ENCODE measurements around the gene TMEM139.

Gene TMEM139

DNA sequence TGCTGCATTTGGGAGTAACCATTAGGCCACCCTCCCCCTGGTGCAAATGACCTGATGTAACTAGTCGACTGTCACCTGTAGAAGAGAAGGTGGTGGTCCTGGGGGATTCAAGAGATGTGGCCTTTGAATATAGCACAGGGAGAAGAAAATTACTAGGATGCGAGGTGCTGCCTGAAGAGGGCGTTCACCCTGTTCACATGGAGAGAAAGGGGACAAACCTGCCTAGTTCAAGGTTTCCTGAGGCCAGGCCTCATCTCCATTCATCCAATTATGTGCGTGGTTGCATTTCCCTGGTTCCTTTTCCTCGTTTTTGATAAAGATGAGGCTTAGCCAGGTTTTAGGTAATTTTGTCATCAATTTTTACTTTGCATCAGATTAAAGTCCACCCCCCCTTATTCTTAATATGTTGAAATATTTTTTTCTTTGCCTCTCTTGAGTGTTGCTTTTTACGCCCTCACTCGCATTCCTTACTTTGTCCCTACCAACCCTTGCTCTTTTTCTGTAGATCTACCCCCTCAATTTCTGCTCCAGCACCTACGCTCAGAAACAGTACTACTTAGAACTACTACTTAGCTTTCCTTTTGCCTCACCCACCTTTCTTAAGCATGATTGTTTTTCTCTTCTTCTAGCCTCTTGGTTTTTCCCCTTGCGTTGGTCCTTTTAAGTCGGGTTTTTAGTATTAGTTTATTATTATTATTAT, 44.9 kb downstream of the TMEM139 start:
- DNase-seq: no peak

DNA sequence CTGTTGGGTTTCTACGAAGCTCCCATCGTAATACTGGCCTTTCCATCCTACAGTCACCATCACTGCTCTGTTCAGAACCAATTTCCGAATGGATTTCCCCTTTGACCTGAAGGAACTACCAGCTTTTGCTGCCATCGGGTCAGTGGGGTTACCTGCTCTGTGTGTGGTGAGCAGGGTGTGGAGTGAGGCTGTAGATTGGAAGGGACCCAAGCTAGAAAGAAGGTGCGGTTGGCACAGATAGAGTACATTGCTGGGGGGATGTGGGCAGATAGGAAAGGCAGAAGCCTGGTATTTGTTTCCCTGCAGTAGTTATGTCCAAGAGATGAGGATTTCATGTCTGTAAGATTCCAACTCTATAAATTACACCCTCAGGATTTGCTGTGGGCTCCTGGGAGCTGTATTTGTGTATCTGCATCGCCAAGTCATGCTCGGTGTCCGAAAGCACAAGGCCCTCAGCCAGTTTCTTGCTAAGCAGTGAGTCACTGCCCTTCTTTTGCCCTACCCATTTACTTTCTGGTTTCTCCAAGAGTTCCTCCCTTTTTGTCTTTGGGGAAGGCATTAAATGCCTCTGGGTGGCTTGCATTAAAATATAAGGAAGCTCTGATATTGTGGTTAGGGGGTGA, 46.5 kb downstream of the TMEM139 start:
- DNase-seq: no peak

DNA sequence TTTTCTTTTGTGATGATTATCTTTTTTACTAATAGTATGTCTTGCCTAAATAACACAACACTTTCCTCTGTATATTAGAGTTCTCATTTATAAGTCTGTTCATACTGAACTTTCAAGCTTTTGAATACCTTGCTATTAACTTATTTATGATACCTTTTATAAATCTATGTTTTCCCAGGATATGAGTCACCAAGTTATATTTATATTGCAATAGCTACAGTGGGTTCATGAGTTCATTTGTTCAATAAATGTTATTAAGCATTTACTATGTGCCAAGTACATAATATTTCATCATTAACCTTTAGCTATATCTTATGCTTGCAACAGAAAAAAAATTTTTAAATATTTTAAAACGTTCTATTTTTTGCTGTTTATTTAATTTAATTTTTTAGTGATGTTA, 49.5 kb downstream of the TMEM139 start:
- no peak for DNase-seq

- DNase-seq: no peak
Observed at GRCh38 chr7:143337216-143337615, 52.5 kb downstream of the TMEM139 start.

Data from activated CD4-positive, CD25-positive, alpha-beta regulatory T cell (primary cell).